ENCODE measurements around the gene SUPT3H.

Gene SUPT3H

DNA sequence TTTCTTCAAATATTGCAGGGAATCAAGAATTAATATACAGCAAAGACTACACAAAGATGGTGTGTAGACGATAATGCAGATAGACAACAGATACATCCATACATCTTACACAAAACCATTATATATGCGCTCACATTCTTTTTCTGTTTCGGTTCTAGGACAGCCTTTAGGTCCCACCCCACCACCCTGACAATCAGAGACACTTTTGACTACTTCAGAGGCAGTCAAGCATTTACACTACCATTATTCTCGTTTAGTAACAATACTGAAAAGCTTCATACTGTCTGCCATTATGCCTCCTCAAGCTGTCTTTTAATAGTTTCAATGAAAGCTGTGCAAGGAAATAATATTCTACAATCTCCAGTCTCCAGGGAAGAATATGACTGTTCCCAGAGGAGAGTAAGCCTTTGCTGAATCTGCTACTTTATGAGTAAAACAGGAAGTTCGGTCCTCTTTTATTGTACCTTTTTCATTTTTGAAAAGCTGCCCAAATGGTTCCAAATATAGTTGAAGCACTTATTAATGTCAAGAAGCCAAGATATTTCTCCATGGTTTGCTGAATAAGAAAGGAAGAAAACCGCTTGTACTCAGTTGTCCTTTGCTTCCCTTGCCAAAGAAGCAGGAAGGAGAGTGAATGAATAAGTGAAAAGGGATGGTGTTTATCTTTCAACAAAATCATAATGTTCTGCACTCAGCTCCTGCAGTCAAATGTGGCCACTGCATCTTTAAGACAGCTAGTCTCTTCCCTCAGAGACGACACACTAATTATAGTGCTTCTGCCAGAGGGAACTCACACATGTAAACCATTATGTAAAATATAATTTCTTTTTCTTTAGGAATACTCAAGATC is 521.9 kb downstream of the SUPT3H start:
- in situ Hi-C loops (cut with HindIII; ENCODE audit: low sequenced_read_pairs) = loop anchor here (5.0 kb wide), 1 partner anchor 97 kb away; no protein-coding TSS in a partner anchor

- in situ Hi-C loops (cut with HindIII; ENCODE audit: low sequenced_read_pairs) = loop anchor here (5.0 kb wide), 1 partner anchor 97 kb away; no protein-coding TSS in a partner anchor
Observed at GRCh38 chr6:44854712-44855443, 522.9 kb downstream of the SUPT3H start.

DNA sequence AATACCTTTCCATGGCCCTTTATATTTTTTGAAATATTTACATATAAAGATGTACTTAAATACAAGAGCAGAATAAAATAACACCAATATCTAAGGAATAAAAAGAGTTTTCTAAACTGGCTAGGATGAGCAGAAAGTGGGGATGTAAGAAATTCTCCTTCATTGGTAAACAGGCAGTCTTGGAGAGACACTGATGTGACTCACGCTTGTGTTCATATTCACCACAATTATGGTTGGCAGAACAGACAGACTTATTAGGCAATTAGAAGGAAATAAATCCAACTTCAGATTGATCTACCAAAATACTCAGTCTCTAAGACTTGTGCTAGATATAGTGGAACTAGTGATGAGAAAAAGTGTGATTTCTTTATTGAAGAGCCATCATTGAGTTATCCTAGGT is 526.6 kb downstream of the SUPT3H start:
- in situ Hi-C loops (cut with HindIII; ENCODE audit: low sequenced_read_pairs) = no loop called here

GRCh38 chr6:44850312-44850711 is 527.4 kb downstream of the SUPT3H start:
- in situ Hi-C loops (cut with HindIII; ENCODE audit: low sequenced_read_pairs) = no loop called here

- in situ Hi-C loops (cut with HindIII; ENCODE audit: low sequenced_read_pairs) = no loop called here
Observed at GRCh38 chr6:44849806-44850205, 527.9 kb downstream of the SUPT3H start.

DNA sequence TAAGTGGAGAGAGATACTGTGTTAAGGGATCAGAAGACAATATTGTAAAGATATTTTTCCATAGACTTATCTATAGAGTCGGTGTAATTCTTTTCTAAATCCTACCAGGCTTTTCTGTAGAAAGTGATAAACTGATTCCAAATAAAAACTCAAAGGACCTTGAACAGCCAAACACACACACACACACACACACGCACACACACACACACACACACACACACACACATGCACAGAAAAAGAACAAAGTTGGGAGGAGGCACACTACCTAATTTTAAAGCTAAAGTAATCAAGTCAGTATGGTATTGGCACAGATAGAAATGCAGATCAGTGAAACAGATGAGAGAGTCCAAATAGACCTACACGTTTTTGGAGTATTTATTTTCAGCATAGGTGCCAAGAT is 534.0 kb downstream of the SUPT3H start:
- in situ Hi-C loops (cut with HindIII; ENCODE audit: low sequenced_read_pairs) = no loop called here

DNA sequence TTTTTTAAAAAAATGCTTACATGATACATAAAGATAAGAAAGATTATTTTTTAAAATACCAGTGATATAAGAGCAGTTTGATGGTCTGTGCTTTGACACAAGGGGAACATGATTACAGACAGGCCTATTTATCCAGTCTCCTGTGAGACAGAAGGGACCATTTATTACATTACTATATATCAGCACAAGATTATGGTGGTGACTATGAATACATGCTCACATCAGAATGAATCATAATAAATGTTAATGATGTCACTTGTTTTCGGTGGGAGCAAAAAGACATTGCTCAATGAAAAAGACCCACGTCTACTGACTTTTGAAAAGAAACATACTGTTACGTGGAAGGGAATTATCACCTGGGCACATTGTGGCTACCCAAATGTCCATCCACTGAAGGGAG is 535.1 kb downstream of the SUPT3H start:
- in situ Hi-C loops (cut with HindIII; ENCODE audit: low sequenced_read_pairs) = no loop called here

DNA sequence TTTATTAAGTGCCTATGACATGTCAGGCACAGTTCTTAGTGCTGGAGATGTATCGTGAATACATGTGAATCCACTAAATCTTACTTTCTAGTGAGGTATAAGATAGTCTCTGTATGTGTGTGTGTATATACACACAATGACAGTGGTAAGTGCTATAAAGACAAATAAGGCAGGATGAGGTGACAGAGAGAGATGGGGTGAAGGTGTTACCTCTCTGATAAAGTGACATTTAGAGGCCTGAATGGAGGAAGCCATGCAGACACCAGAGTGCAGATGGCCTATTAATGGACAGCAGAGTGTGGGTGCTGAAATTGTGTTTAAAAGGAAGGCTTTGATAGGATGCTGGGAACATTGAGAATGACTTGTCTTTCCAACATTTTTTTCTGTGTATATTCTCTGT is 535.9 kb downstream of the SUPT3H start:
- in situ Hi-C loops (cut with HindIII; ENCODE audit: low sequenced_read_pairs) = no loop called here

GRCh38 chr6:44837741-44838140 is 540.0 kb downstream of the SUPT3H start:
- in situ Hi-C loops (cut with HindIII; ENCODE audit: low sequenced_read_pairs) = no loop called here

DNA sequence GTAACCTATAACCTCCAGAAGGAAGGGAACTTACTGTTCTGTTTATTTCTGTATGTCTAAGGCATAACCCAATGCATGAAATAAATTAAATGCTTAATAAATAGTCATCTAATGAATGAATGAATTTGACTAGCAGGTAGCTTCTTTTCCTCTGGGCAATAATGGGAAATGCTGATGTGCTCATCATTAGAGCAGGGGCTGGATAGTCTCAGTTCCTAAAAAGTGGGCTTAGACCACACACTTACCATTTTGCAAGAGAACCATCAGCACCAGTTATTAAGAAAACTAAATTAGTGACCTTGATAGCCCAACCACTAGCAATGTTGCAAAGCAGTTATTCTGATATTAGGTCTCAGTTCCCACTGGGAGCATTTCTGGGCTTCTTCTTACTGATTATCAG is 540.5 kb downstream of the SUPT3H start:
- in situ Hi-C loops (cut with HindIII; ENCODE audit: low sequenced_read_pairs) = no loop called here

DNA sequence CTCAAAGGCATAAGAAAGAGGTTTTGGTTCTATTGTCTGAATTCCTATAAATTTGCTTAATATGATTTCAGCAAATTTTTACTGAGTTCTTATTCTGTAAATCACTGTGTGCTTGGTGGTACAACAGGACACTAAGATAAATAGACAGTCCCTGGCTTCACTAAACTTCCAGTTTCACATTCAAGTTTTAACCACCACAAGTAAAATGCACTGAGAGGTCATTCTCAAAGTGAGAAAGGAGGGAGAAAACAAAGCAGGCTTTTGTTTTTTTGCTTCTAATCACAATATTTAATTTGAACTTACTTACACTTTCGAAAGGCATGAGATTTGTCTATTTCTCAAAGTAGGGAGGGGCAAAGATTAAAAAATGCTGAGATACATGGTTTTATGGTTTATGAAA is 544.5 kb downstream of the SUPT3H start:
- in situ Hi-C loops (cut with HindIII; ENCODE audit: low sequenced_read_pairs) = no loop called here

DNA sequence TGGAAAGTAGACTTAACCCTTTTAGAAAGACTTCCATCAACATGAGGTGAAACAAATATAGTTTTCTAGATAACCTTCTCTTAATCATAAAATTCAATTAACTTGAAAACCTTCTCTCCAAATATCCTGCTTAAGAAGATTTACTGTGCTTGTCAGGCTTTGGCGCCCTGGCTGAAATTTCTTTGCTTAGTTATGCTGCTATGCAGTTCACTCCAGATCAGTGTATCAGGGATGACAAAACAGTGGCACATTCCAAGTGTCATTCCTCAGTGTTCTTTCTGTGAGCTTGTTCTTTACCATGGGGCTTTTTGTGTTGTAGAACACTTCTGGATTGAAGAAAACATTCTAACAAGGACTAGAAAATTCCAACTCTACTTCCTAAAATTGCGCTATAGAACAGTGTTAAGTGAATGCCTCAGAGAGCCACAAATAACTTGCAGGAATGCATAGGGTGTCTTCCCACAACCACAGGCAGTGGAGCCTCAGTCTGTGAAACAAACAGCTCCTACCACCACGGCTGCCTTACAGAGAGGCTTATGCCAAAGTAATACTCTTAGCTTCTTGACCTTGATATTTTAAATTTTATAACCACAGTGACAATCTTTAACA is 546.6 kb downstream of the SUPT3H start:
- in situ Hi-C loops (cut with HindIII; ENCODE audit: low sequenced_read_pairs) = no loop called here

- in situ Hi-C loops (cut with HindIII; ENCODE audit: low sequenced_read_pairs) = no loop called here
Observed at GRCh38 chr6:44829836-44830235, 547.9 kb downstream of the SUPT3H start.

GRCh38 chr6:44828780-44829179 is 549.0 kb downstream of the SUPT3H start:
- in situ Hi-C loops (cut with HindIII; ENCODE audit: low sequenced_read_pairs) = no loop called here

- in situ Hi-C loops (cut with HindIII; ENCODE audit: low sequenced_read_pairs) = no loop called here
Observed at GRCh38 chr6:44826025-44826676, 551.6 kb downstream of the SUPT3H start.

- in situ Hi-C loops (cut with HindIII; ENCODE audit: low sequenced_read_pairs) = no loop called here
Observed at GRCh38 chr6:44825273-44825672, 552.5 kb downstream of the SUPT3H start.

DNA sequence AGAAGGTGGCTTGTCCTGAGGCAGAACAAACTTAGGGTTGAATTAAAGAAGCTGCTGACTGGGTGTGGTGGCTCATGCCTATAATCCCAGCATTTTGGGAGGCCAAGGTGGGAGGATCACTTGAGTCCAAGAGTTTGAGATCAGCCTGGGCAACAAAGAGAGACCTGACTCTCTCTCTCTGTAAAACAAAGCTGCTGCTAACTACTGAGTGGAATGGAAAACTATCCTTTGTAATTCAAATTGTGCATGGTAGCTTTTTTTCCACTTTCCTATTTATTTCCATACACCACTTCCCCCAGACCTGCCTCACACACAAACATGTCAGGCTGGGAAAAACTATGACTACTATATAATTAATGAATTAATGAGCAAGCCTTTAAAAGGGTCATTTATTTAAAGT is 553.2 kb downstream of the SUPT3H start:
- in situ Hi-C loops (cut with HindIII; ENCODE audit: low sequenced_read_pairs) = no loop called here

DNA sequence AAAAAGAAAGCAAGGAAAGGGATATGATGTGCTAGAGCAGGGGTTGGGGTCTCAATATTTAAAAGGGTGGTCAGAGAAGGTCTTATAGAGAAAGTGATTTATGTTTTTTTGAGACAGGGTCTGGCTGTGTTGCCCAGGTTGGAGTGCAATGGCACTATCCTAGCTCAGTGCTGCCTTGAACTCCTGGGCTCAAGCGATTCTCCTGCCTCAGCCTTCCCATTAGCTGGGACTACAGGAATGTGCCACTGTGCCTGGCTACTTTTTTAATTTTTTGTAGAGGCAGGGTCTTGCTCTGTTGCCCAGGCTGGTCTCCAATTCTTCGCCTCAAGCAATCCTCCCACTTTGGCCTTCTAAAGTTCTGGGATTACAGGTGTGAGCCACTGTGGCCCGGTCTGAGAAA is 557.0 kb downstream of the SUPT3H start:
- in situ Hi-C loops (cut with HindIII; ENCODE audit: low sequenced_read_pairs) = no loop called here

DNA sequence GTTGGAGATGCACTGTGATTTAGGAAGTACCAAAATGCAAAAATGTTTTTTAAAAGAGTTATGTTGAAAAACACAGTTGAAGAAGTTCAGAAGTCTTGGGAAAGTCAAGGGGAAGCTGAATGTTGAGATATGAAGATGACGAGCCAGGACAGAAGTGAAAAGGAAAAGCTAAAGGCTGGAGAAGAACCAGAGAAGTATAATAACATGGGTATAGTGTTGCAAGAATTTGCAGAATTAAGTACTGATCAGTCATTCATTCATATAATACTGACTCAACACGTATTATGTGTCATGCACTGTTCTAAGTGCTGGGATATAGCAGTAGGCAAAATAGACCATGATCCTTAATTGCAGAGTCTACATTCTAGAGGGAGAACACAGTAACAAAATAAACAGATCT is 557.4 kb downstream of the SUPT3H start:
- in situ Hi-C loops (cut with HindIII; ENCODE audit: low sequenced_read_pairs) = no loop called here

DNA sequence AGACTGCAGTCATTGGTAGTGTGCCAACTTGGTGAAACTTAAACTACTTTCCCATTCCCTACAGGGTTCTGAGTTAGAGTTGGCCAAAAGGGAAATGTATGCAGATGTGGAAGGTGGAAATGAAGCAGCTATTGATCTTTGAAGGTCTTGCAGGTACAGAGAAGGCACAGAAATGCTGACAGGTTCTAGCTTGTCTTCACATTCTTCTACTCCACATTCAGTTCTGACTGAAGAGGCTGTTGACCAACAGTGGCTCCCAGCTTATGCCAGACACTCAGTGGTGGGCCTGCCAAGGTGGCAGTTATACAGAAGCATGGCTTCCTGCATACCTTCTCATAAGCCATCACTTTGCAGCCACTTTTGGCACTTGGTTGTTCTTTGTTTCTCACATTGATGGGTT is 566.3 kb downstream of the SUPT3H start:
- in situ Hi-C loops (cut with HindIII; ENCODE audit: low sequenced_read_pairs) = no loop called here

DNA sequence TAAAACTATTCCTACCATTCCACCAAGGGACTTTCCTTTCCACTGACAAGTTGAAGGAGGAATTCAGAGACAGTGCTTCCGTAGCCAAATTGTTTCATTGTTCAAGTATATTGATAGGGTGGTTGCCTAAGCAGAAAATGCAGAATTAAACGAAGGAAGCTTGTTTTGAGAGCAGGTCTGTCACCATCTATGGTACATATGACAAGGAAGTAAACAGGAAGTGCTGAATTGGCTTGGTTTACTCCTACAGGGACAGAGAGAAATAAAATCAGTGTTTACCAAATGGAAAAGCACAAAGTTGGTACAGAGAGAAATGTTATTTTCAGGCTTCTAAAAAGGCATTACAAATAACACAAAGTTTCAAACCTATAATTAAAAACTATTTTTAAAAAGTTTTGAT is 568.5 kb downstream of the SUPT3H start:
- in situ Hi-C loops (cut with HindIII; ENCODE audit: low sequenced_read_pairs) = no loop called here
